Right lobe of liver (tissue), 4 donors: ENCODE results near the gene RAB36.

ENCODE experiments used
- CTCF ChIP-seq, 4 donors: fragments of 200-600 bp in 3 of 4; fragments of 450-650 bp in 1 of 4; IDR thresholded peaks; one replicate each; pipeline versions ENCODE4 v1.5.1 to v1.8.0; 2016 to 2022; ENCODE audit warnings: antibody characterized with exemption in 4 of 4, mild to moderate bottlenecking in 2 of 4
- POLR2A ChIP-seq: fragments of 450-650 bp; IDR thresholded peaks from one replicate; pipeline ENCODE4 v1.6.1; 2017; ENCODE audit warnings: antibody characterized with exemption, mild to moderate bottlenecking
- donor health status: DM: no; HTN: no; CAD: no.
- donor health status: DM: no; HTN: no; CAD: no.
- donor health status: DM: no; HTN: yes; CAD: no.

GRCh38 chr22:23163665-23164064 lies 18.4 kb downstream of the RAB36 start:
- no peak for TF ChIP-seq CTCF (IDR thresholded peaks at IDR 0.05)
- no peak for TF ChIP-seq POLR2A
